Heart right ventricle (tissue), 16 donors: ENCODE data around the gene GBP1. TPM values are rescaled to one million over a fixed set of nuclear protein-coding genes. Genes with fewer than 3 reads are reported as not detected.
A peak's percentile ranks its signal among the peaks of the same experiment; 100 is the strongest.

Experiments used
- ATAC-seq, 8 donors: fragments of 200-7000 bp; cut with Tn5 transposase; one replicate each; pipeline ENCODE4 v1.9.1; 2020; ENCODE audit warnings: mild to moderate bottlenecking in 8 of 8, moderate library complexity in 8 of 8, moderate number of reproducible peaks in 1 of 8
- DNase-seq, 2 donors: peaks; one replicate each; pipeline ENCODE4 v3.0.0-alpha.2; 2020
- H3K27ac ChIP-seq, 10 donors: fragments of 200-600 bp; sonication (generic) in 2 of 10; one replicate each; pipeline versions ENCODE4 v1.5.0 to v1.8.0; 2020 to 2022; ENCODE audit warnings: mild to moderate bottlenecking in 3 of 10
- H3K27me3 ChIP-seq, 7 donors: fragments of 200-600 bp; one replicate each; pipeline ENCODE4 v1.8.0; 2021 to 2022; ENCODE audit warnings: mild to moderate bottlenecking in 2 of 7
- H3K36me3 ChIP-seq, 9 donors: fragments of 200-600 bp; sonication (generic) in 1 of 9; one replicate each; pipeline versions ENCODE4 v1.5.0 to v1.8.0; 2020 to 2022; ENCODE audit warnings: mild to moderate bottlenecking in 2 of 9
- H3K4me1 ChIP-seq, 9 donors: fragments of 200-600 bp; sonication (generic) in 1 of 9; one replicate each; pipeline versions ENCODE4 v1.5.0 to v1.8.0; 2020 to 2022; ENCODE audit warnings: mild to moderate bottlenecking in 4 of 9
- H3K4me3 ChIP-seq, 10 donors: fragments of 200-600 bp; sonication (generic) in 2 of 10; one replicate each; pipeline versions ENCODE4 v1.5.0 to v1.8.0; 2020 to 2022; ENCODE audit warnings: mild to moderate bottlenecking in 7 of 10, moderate library complexity in 2 of 10
- H3K9me3 ChIP-seq, 11 donors: fragments of 200-600 bp in 10 of 11; sonication (generic) in 2 of 11; one replicate each; pipeline versions ENCODE4 v1.5.0 to v1.8.0; 2013 to 2022; ENCODE audit warnings: mild to moderate bottlenecking in 2 of 11, control low read depth in 1 of 11, moderate library complexity in 1 of 11
- WGBS, 2 donors: extraction: QIAGEN DNeasy Blood & Tissue Kit; methylation state at CpG; one replicate each; pipeline ENCODE4 v1.1.7; 2013; ENCODE audit warnings: inconsistent platforms in 1 of 2; 5-methylcytosine and 5-hydroxymethylcytosine counted together
- intact Hi-C, 10 donors: fragments of 100-400 bp; cut with DNase I; formaldehyde crosslinking; loops; one replicate each; pipeline versions ENCODE4 v1.11.1 to v1.14.2; 2022
- polyA plus RNA-seq, 2 donors: library from polyadenylated mRNA; stranded (reverse); fragments of 200-250 nt; gene quantifications; one replicate each; pipeline ENCODE4 v1.2.3, GENCODE V29; 2013
- total RNA-seq, 10 donors: library from RNA; stranded (reverse); fragmentation: NEBNext Ultra II Directional in 3 of 10; extraction: Animal tissue kit (Norgen Biotek cat#: 25700) in 3 of 10; gene quantifications; one replicate each; pipeline versions ENCODE4 v1.2.1 to v1.2.4, GENCODE V29; 2021 to 2023
- TF ChIP-seq, protein P1 (sequence below), 9 donors: fragments of 200-600 bp; sonication (generic) in 2 of 9; IDR thresholded peaks; one replicate each; pipeline versions ENCODE4 v1.5.0 to v1.8.0; 2021 to 2022; ENCODE audit warnings: antibody characterized with exemption in 9 of 9, mild to moderate bottlenecking in 5 of 9, moderate library complexity in 1 of 9
- donor health status: Arrhythmogenic right ventricular cardiomyopathy.
- donor health status: ischemic (EF 13 %, LVEDD 7.1; RV severe dilation, severe dysfunction).
- donor health status: healthy with polysubstance abuse.
- donor health status: DM: no; HTN: yes; CAD: no.
- donor health status: DM: no; HTN: no; CAD: no.
- donor health status: ischemic (EF 25% LVEDD 6.9; RV normal size, moderate dysfunction).
- donor health status: ischemic (EF 25% LVEDD 5.7; RV mildly dilated, moderate dysfunction).
- donor health status: healthy.
- donor health status: DM: yes; HTN: yes; CAD: no.
- donor health status: Ischemic cardiomyopathy.
- donor health status: ischemic (EF 35%, LVEDD 5.7; RV mildly dilated, moderate dysfunction).
- donor health status: nonischemic (EF 11% LVEDD 7.7; RV severe dilation, severe dysfunction).
- donor health status: DM: yes; HTN: yes; CAD: no.
- donor health status: PGD.
- donor health status: ischemic (EF 29% LVEDD 5.4; RV normal size, mild dysfunction).
- donor health status: nonischemic (EF 23%, LVEDD 6.1; RV moderate dilation, normal function).

GBP1 gene
- total and polyA plus RNA-seq, 12 donors: 4.1 to 119 (median 9.0) TPM

DNA sequence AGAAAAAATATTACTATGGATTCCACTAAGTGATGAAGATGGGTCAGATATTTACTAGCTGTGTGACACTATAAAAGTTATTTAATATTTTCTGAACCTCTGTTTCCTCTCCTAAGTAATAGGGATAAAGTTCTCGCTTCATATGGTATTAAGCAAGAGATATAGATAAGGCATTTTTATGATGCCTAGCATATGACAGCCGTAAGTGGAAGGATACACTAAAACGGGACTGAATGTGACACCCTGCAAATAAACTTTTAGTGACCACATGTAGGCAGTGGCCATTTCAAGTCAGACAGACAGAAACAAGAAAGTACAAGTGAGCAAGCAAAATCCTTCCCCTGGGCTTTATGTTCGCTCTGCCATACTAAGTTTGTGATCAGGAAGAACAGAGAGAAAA is 56.5 kb downstream of the GBP1 start:
- 78 to 87% methylated on average over 4 of the region's 4 CpGs for WGBS, 2 donors
- TF ChIP-seq, protein P1, sequence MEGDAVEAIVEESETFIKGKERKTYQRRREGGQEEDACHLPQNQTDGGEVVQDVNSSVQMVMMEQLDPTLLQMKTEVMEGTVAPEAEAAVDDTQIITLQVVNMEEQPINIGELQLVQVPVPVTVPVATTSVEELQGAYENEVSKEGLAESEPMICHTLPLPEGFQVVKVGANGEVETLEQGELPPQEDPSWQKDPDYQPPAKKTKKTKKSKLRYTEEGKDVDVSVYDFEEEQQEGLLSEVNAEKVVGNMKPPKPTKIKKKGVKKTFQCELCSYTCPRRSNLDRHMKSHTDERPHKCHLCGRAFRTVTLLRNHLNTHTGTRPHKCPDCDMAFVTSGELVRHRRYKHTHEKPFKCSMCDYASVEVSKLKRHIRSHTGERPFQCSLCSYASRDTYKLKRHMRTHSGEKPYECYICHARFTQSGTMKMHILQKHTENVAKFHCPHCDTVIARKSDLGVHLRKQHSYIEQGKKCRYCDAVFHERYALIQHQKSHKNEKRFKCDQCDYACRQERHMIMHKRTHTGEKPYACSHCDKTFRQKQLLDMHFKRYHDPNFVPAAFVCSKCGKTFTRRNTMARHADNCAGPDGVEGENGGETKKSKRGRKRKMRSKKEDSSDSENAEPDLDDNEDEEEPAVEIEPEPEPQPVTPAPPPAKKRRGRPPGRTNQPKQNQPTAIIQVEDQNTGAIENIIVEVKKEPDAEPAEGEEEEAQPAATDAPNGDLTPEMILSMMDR (IDR thresholded peaks at IDR 0.05): no peak
- peaks cover 0 to 98% (median 20%) of the 10 kb centered on the region in 9 donors for H3K36me3 ChIP-seq
- no peaks in the 10 kb centered on the region for H3K4me1 ChIP-seq
- ATAC-seq: no peak
- no peaks in the 10 kb centered on the region for H3K27me3 ChIP-seq
- H3K9me3 ChIP-seq: no peaks in the 10 kb centered on the region
- no peak overlapping the region for H3K27ac ChIP-seq
- no peak overlapping the region for H3K4me3 ChIP-seq
- intact Hi-C loops: loop anchor here in 6 of 10 donors (10.0 kb wide), 4 partner anchors 76 to 756 kb away; partner anchors contain the start of gene GBP4 (in 2 of the 6)
- no peak for DNase-seq

DNA sequence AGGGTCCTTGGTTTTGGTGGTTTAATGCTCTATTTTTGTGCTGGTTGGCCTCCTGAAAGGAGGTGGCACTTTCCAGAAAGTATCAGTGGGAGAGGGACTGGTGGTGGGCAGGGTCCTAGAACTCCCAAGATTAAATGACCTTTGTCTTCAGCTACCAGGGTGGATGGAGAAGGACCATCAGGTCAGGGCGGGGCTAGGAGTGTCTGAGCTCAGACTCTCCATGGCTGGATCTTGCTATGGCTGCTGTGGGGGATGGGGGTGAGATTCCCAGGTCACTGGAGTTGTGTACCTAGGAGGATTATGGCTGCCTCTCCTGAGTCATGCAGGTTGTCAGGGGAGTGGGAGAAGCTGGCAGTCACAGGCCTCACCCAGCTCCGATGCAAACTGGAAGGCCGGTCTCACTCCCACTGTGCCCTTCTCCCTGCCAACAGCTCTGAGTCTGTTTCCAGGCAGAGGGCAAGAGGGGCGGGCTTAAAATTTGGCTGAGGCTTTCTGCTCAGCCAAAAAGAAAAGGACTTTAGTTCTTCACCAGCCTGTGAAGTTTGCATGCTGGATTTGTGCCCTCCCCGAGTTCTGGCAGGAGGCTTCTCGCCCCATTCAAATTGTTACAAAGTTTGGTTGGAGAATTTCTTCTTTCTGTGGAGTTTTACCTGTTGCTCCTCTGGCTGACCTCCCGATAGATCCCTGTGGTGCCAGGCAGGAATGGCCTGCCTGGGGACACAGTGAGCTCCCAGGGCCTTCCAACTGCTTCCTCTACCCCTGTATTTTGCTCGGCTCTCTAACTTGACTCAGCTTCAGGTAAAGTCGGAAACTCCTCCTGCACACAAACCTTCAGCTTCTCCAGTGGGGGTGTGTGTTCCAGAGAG is 59.5 kb downstream of the GBP1 start:
- intact Hi-C loops: loop anchor here in 6 of 10 donors (10.0 kb wide), 4 partner anchors 79 to 759 kb away; partner anchors contain the start of gene GBP4 (in 2 of the 6)

More for the DNA sequence above, 59.5 kb downstream of the GBP1 start:
- Histone ChIP-seq H3K27ac (no peak overlapping the region), H3K4me1 (peaks cover 0 to 8% (median 0%) of the 10 kb centered on the region in 9 donors), H3K9me3 (no peaks in the 10 kb centered on the region), H3K36me3 (peaks cover 0 to 69% (median 9%) of the 10 kb centered on the region in 9 donors), H3K27me3 (no peaks in the 10 kb centered on the region), H3K4me3 (no peak overlapping the region)
- TF ChIP-seq, protein P1 (IDR thresholded peaks at IDR 0.05): no peak
- WGBS, 2 donors: 90 to 91% methylated on average over 9 of the region's 9 CpGs
- ATAC-seq (peak in 1 of 8 donors; percentile 48), DNase-seq (no peak)

Other genes with a start within 250 kb of the GBP1 start
- gene GTF2B, start 173.6 kb downstream of the GBP1 start, total RNA-seq: 10 to 100 TPM; 10.5 to 16.0 (median 12.6) TPM
- 10 to 100 TPM in 1 of 2 donors, 1 to 10 TPM in 1; 7.5 to 13.6 TPM for gene GTF2B, start 173.6 kb downstream of the GBP1 start, polyA plus RNA-seq
- 10 to 100 TPM in 1 of 10 donors, 1 to 10 TPM in 9; 4.7 to 10.5 (median 7.7) TPM for gene KYAT3, start 72.6 kb downstream of the GBP1 start, total RNA-seq
- 1 to 10 TPM; 5.3 to 7.2 TPM for gene KYAT3, start 72.6 kb downstream of the GBP1 start, polyA plus RNA-seq
- 10 to 100 TPM in 9 of 10 donors, 1 to 10 TPM in 1; 9.3 to 14.2 (median 12.0) TPM for gene RBMXL1, start 72.6 kb downstream of the GBP1 start, total RNA-seq
- 1 to 10 TPM; 2.6 to 6.3 TPM for gene RBMXL1, start 72.6 kb downstream of the GBP1 start, polyA plus RNA-seq
- gene GBP3, start 42.3 kb downstream of the GBP1 start, total RNA-seq: 10 to 100 TPM in 1 of 10 donors, 1 to 10 TPM in 9; 1.6 to 21.6 (median 6.3) TPM
- 1 to 10 TPM; 2.9 to 5.8 TPM for gene GBP3, start 42.3 kb downstream of the GBP1 start, polyA plus RNA-seq
- 10 to 100 TPM in 4 of 10 donors, 1 to 10 TPM in 6; 6.0 to 67.3 (median 9.1) TPM for gene GBP2, start 60.9 kb upstream of the GBP1 start, total RNA-seq
- gene GBP2, start 60.9 kb upstream of the GBP1 start, polyA plus RNA-seq: 10 to 100 TPM; 12.6 to 51.7 TPM
- gene GBP7, start 110.8 kb upstream of the GBP1 start, total RNA-seq: under 1 TPM in 2 of 10 donors, not detected in 8; 0.17 to 0.42 TPM
- gene GBP7, start 110.8 kb upstream of the GBP1 start, polyA plus RNA-seq: not detected
- 10 to 100 TPM in 6 of 10 donors, 1 to 10 TPM in 4; 2.9 to 46.5 (median 10.4) TPM for gene GBP4, start 133.7 kb upstream of the GBP1 start, total RNA-seq
- 10 to 100 TPM in 1 of 2 donors, 1 to 10 TPM in 1; 9.1 to 16.0 TPM for gene GBP4, start 133.7 kb upstream of the GBP1 start, polyA plus RNA-seq
- gene GBP5, start 207.7 kb upstream of the GBP1 start, total RNA-seq: 10 to 100 TPM in 1 of 10 donors, 1 to 10 TPM in 3, under 1 TPM in 6; 0.48 to 62.0 (median 0.85) TPM
- gene GBP5, start 207.7 kb upstream of the GBP1 start, polyA plus RNA-seq: under 1 TPM; 0.39 to 0.59 TPM